HEK293 (cell line): ENCODE results near the gene STK35.

ENCODE experiments used
- CTCF ChIA-PET: fragments of 350-600 bp; formaldehyde crosslinking; extraction: SDS; loops from one replicate; lab custom pipeline; 2021; ENCODE audit warnings: antibody characterized with exemption; lab: Yijun Ruan, JAX
- POLR2A ChIA-PET: fragments of 300-600 bp; formaldehyde crosslinking; extraction: SDS; loops from one replicate; lab custom pipeline; 2020; ENCODE audit warnings: antibody characterized with exemption, inconsistent platforms; lab: Yijun Ruan, JAX
- H3K27ac ChIP-seq: fragments of 200-500 bp; sonication (Bioruptor generic); 2 replicates; pipeline ENCODE4 v1.5.1; 2014; ENCODE audit warnings: low read depth, low read length, control low read depth, inconsistent platforms; ENCODE audit errors: extremely low read depth
- H3K36me3 ChIP-seq, 2 experiments: fragments of 200-500 bp in 1 of 2; sonication (Bioruptor generic) in 1 of 2; 1 replicate in 1 of 2; 2 replicates in 1 of 2; pipeline ENCODE4 v1.5.1; 2014 to 2017; ENCODE audit warnings: inconsistent platforms in 2 of 2, low read length in 2 of 2; ENCODE audit not compliant: control insufficient read depth in 2 of 2, insufficient read depth in 1 of 2
- H3K4me1 ChIP-seq: fragments of 200-500 bp; sonication (Bioruptor generic); 2 replicates; pipeline ENCODE4 v1.5.1; 2014; ENCODE audit warnings: mild to moderate bottlenecking, low read length, inconsistent platforms; ENCODE audit not compliant: control insufficient read depth, insufficient read depth
- H3K4me3 ChIP-seq: 2 replicates; pipeline ENCODE4 v1.5.1; 2011; ENCODE audit warnings: low read depth, mild to moderate bottlenecking, control low read depth, low read length, moderate library complexity
- H3K9me3 ChIP-seq: fragments of 200-500 bp; sonication (Bioruptor generic); 2 replicates; pipeline ENCODE4 v1.5.1; 2014; ENCODE audit warnings: low read depth, low read length, inconsistent platforms; ENCODE audit not compliant: control insufficient read depth, insufficient read depth
- GLIS2 ChIP-seq: fragments of 450-650 bp; formaldehyde crosslinking; IDR thresholded peaks from 2 replicates; pipeline ENCODE4 v1.5.1; 2016; ENCODE audit warnings: missing biosample characterization, missing genetic modification characterization
- RBAK ChIP-seq: fragments of 450-650 bp; formaldehyde crosslinking; IDR thresholded peaks from 2 replicates; pipeline ENCODE4 v1.5.1; 2016; ENCODE audit warnings: missing biosample characterization, missing genetic modification characterization
- SP3 ChIP-seq: fragments of 450-650 bp; formaldehyde crosslinking; IDR thresholded peaks from 2 replicates; pipeline ENCODE4 v1.5.1; 2016; ENCODE audit warnings: missing biosample characterization, missing genetic modification characterization
- ZFP69B ChIP-seq: fragments of 450-650 bp; formaldehyde crosslinking; IDR thresholded peaks from 2 replicates; pipeline ENCODE4 v1.5.1; 2016; ENCODE audit warnings: missing biosample characterization, missing genetic modification characterization
- ZIC2 ChIP-seq: fragments of 450-650 bp; formaldehyde crosslinking; IDR thresholded peaks from 2 replicates; pipeline ENCODE4 v1.5.1; 2016; ENCODE audit warnings: missing biosample characterization, missing genetic modification characterization
- ZNF155 ChIP-seq: fragments of 450-650 bp; formaldehyde crosslinking; IDR thresholded peaks from 2 replicates; pipeline ENCODE4 v1.5.1; 2016; ENCODE audit warnings: missing biosample characterization, missing genetic modification characterization
- ZNF169 ChIP-seq: fragments of 450-650 bp; formaldehyde crosslinking; IDR thresholded peaks from 2 replicates; pipeline ENCODE4 v1.5.1; 2016; ENCODE audit warnings: missing biosample characterization, missing genetic modification characterization
- ZNF239 ChIP-seq: fragments of 450-650 bp; formaldehyde crosslinking; IDR thresholded peaks from 2 replicates; pipeline ENCODE4 v1.5.1; 2016; ENCODE audit warnings: missing biosample characterization, missing genetic modification characterization
- ZNF292 ChIP-seq: fragments of 450-650 bp; formaldehyde crosslinking; IDR thresholded peaks from 2 replicates; pipeline ENCODE4 v1.5.1; 2016; ENCODE audit warnings: low read depth, missing biosample characterization, missing genetic modification characterization, borderline replicate concordance
- ZNF416 ChIP-seq: fragments of 450-650 bp; formaldehyde crosslinking; IDR thresholded peaks from 2 replicates; pipeline ENCODE4 v1.5.1; 2016; ENCODE audit warnings: missing biosample characterization, missing genetic modification characterization
- ZNF473 ChIP-seq: fragments of 450-650 bp; formaldehyde crosslinking; IDR thresholded peaks from 2 replicates; pipeline ENCODE4 v1.5.1; 2017; ENCODE audit warnings: missing biosample characterization, missing genetic modification characterization
- ZNF548 ChIP-seq: fragments of 450-650 bp; formaldehyde crosslinking; IDR thresholded peaks from 2 replicates; pipeline ENCODE4 v1.5.1; 2016; ENCODE audit warnings: missing biosample characterization, missing genetic modification characterization
- ZNF555 ChIP-seq: fragments of 450-650 bp; formaldehyde crosslinking; conservative IDR thresholded peaks from 2 replicates; pipeline ENCODE4 v1.5.1; 2017; ENCODE audit warnings: missing biosample characterization, mild to moderate bottlenecking, missing genetic modification characterization, inconsistent platforms
- ZNF561 ChIP-seq: fragments of 450-650 bp; IDR thresholded peaks from 2 replicates; pipeline ENCODE4 v1.5.1; 2018; ENCODE audit warnings: missing biosample characterization, missing genetic modification characterization, borderline replicate concordance
- ZNF571 ChIP-seq: fragments of 450-650 bp; formaldehyde crosslinking; IDR thresholded peaks from 2 replicates; pipeline ENCODE4 v1.5.0; 2017; ENCODE audit warnings: missing biosample characterization, missing genetic modification characterization
- ZNF629 ChIP-seq: fragments of 450-650 bp; formaldehyde crosslinking; IDR thresholded peaks from 2 replicates; pipeline ENCODE4 v1.5.1; 2017; ENCODE audit warnings: missing biosample characterization, missing genetic modification characterization
- ZNF654 ChIP-seq: fragments of 450-650 bp; formaldehyde crosslinking; IDR thresholded peaks from 2 replicates; pipeline ENCODE4 v1.5.1; 2016; ENCODE audit warnings: low read depth, missing biosample characterization, missing genetic modification characterization
- ZNF658 ChIP-seq: fragments of 450-650 bp; formaldehyde crosslinking; IDR thresholded peaks from 2 replicates; pipeline ENCODE4; 2016; ENCODE audit warnings: missing biosample characterization, missing genetic modification characterization
- ZNF670 ChIP-seq: fragments of 450-650 bp; formaldehyde crosslinking; IDR thresholded peaks from 2 replicates; pipeline ENCODE4 v1.5.1; 2016; ENCODE audit warnings: missing biosample characterization, missing genetic modification characterization, low read depth
- ZNF776 ChIP-seq: fragments of 450-650 bp; formaldehyde crosslinking; IDR thresholded peaks from 2 replicates; pipeline ENCODE4 v1.5.0; 2017; ENCODE audit warnings: missing biosample characterization, missing genetic modification characterization, borderline replicate concordance
- ZNF830 ChIP-seq: fragments of 450-650 bp; IDR thresholded peaks from 2 replicates; pipeline ENCODE4 v1.5.0; 2018; ENCODE audit warnings: missing biosample characterization, missing genetic modification characterization, low read depth, mild to moderate bottlenecking, moderate library complexity
- ZNF843 ChIP-seq: fragments of 450-650 bp; formaldehyde crosslinking; IDR thresholded peaks from 2 replicates; pipeline ENCODE4 v1.5.1; 2016; ENCODE audit warnings: missing biosample characterization, missing genetic modification characterization
- TF ChIP-seq, protein P1 (sequence below): fragments of 450-650 bp; formaldehyde crosslinking; conservative IDR thresholded peaks from 2 replicates; pipeline ENCODE4 v1.5.1; 2016; ENCODE audit warnings: low read depth, missing biosample characterization, missing genetic modification characterization
- TF ChIP-seq, protein P2 (sequence below): fragments of 450-650 bp; formaldehyde crosslinking; IDR thresholded peaks from 2 replicates; pipeline ENCODE4 v1.5.1; 2016; ENCODE audit warnings: missing biosample characterization, missing genetic modification characterization
- TF ChIP-seq, protein P3 (sequence below): fragments of 450-650 bp; formaldehyde crosslinking; IDR thresholded peaks from 2 replicates; pipeline ENCODE4 v1.5.1; 2017; ENCODE audit warnings: missing biosample characterization, mild to moderate bottlenecking, missing genetic modification characterization, moderate library complexity

Gene STK35

DNA sequence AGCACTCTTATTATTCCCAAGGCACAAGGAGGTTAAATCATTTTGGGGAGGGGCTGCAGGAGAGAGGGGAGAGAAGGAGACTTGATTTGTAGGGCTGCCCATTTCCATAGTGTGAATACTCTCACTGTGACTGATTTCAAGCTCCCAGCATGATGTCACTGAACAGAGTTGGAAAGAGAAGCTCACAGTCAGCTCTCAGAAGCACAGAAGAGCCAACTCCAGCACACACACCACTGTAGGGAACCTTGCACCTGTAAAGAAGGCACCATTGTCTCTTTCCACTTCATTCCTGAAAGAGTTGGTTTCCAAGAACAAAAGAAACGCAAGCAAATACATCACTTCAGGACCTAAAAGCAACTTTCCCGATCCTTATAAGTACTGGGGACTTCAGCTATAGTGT, 12.7 kb upstream of the STK35 start:
- H3K4me1 ChIP-seq = no peaks in the 10 kb centered on the region
- ChIA-PET POLR2A (interaction anchor here (1.3 kb wide), 1 partner anchor 13 kb away, joined by 4 read pairs; no protein-coding TSS in a partner anchor), CTCF (interaction anchor here (1.4 kb wide), 2 partner anchors 82 to 84 kb away, joined by 4 to 6 read pairs; no protein-coding TSS in a partner anchor)
- no peaks in the 10 kb centered on the region for H3K36me3 ChIP-seq
- H3K4me3 ChIP-seq = no peak overlapping the region
- TF ChIP-seq ZIC2 (tag by site-specific recombination) (0 out of 2 replicates have a peak, but pooled peaks have one; percentile 9), ZNF239 (no peak), ZNF776 (tag by site-specific recombination) (no peak), ZNF155 (no peak), ZNF830 (no peak), SP3 (tag by site-specific recombination) (no peak)
- TF ChIP-seq, protein P1, sequence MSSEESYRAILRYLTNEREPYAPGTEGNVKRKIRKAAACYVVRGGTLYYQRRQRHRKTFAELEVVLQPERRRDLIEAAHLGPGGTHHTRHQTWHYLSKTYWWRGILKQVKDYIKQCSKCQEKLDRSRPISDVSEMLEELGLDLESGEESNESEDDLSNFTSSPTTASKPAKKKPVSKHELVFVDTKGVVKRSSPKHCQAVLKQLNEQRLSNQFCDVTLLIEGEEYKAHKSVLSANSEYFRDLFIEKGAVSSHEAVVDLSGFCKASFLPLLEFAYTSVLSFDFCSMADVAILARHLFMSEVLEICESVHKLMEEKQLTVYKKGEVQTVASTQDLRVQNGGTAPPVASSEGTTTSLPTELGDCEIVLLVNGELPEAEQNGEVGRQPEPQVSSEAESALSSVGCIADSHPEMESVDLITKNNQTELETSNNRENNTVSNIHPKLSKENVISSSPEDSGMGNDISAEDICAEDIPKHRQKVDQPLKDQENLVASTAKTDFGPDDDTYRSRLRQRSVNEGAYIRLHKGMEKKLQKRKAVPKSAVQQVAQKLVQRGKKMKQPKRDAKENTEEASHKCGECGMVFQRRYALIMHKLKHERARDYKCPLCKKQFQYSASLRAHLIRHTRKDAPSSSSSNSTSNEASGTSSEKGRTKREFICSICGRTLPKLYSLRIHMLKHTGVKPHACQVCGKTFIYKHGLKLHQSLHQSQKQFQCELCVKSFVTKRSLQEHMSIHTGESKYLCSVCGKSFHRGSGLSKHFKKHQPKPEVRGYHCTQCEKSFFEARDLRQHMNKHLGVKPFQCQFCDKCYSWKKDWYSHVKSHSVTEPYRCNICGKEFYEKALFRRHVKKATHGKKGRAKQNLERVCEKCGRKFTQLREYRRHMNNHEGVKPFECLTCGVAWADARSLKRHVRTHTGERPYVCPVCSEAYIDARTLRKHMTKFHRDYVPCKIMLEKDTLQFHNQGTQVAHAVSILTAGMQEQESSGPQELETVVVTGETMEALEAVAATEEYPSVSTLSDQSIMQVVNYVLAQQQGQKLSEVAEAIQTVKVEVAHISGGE = no peak
- H3K9me3 ChIP-seq = no peaks in the 10 kb centered on the region
- no peak overlapping the region for H3K27ac ChIP-seq

DNA sequence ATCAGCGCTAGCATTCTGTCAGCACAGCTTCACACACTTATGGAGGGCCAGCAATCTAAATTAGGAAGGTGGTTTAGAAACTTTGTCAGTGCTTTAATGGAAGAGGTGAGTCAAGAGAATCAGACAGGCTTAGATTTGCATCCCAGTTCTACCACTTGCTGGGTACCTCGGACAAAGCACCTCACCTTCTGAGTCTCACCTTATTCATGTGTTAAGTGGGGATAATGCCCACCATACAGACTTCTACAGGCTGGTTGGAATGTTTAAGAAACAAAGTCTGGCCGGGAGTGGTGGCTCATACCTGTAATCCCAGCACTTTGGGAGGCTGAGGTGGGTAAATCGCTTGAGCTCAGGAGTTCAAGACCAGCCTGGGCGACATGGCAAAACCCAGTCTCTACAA, 12.2 kb upstream of the STK35 start:
- no peak overlapping the region for H3K4me3 ChIP-seq
- CTCF ChIA-PET = interaction anchor here (0.6 to 1.4 kb wide), 4 partner anchors 21 to 586 kb away, joined by 4 to 6 read pairs (median 4); no protein-coding TSS in a partner anchor

DNA sequence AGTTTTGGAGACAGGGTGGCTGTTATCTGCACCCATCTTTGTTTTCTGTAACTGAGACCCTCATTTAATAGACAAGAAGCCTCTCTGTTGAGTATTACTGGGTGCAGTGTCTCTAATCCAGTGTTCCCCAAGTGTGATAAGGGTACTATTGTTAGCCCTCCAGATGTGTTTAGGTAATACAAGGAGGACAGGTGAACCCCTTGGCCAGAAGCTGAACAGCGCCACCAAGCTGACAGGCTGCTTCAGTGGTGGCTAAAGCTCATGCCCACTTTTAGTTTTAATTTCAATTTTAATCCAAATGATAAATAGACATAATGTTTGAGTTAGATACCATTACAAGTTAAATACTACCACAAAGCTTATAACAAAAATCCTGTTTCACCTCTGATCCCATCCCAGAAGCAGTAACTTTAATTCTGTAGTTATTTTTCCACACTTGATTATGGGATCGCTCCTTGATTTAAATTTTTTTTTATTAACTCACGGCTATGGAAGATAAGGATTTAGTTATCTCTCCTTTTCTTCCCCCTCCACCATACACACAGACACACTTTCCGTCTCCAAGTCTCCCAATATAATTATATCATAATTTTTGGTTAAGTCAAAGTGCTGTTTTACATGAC, 8.4 kb upstream of the STK35 start:
- no peak overlapping the region for H3K27ac ChIP-seq
- CTCF ChIA-PET = interaction anchor here (0.6 to 6.5 kb wide), 35 partner anchors 8 to 453 kb away, joined by 3 to 51 read pairs (median 4); no protein-coding TSS in a partner anchor
- H3K4me3 ChIP-seq = no peak overlapping the region
- H3K36me3 ChIP-seq = no peaks in the 10 kb centered on the region
- no peaks in the 10 kb centered on the region for H3K4me1 ChIP-seq
- POLR2A ChIA-PET = interaction anchor here (2.8 kb wide), 1 partner anchor 9 kb away, joined by 15 read pairs; the partner anchor contains the start of gene STK35
- TF ChIP-seq ZNF654 (tag by site-specific recombination) (peak; percentile 60), GLIS2 (no peak)
- TF ChIP-seq, protein P2, sequence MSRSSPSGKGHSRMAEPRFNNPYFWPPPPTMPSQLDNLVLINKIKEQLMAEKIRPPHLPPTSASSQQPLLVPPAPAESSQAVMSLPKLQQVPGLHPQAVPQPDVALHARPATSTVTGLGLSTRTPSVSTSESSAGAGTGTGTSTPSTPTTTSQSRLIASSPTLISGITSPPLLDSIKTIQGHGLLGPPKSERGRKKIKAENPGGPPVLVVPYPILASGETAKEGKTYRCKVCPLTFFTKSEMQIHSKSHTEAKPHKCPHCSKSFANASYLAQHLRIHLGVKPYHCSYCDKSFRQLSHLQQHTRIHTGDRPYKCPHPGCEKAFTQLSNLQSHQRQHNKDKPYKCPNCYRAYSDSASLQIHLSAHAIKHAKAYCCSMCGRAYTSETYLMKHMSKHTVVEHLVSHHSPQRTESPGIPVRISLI (tag by site-specific recombination) = no peak
- no peaks in the 10 kb centered on the region for H3K9me3 ChIP-seq

More for the DNA sequence above, 12.2 kb upstream of the STK35 start:
- no peak overlapping the region for H3K27ac ChIP-seq
- no peaks in the 10 kb centered on the region for H3K36me3 ChIP-seq
- no peak for TF ChIP-seq ZNF416 (tag by site-specific recombination)
- no peak for TF ChIP-seq ZNF473 (tag by site-specific recombination)
- TF ChIP-seq ZNF555 (tag by site-specific recombination) = no peak
- TF ChIP-seq ZNF670 (tag by site-specific recombination) = no peak
- TF ChIP-seq ZNF292 (tag by site-specific recombination) = no peak
- TF ChIP-seq ZNF561 = no peak
- no peak for TF ChIP-seq ZNF169 (tag by site-specific recombination)
- no peak for TF ChIP-seq ZNF658 (tag by site-specific recombination)
- no peak for TF ChIP-seq ZNF548 (tag by site-specific recombination)
- no peak for TF ChIP-seq ZFP69B (tag by site-specific recombination)
- no peak for TF ChIP-seq ZNF629
- TF ChIP-seq ZNF843 (tag by site-specific recombination) = no peak
- no peak for TF ChIP-seq ZNF571 (tag by site-specific recombination)
- TF ChIP-seq, protein P3, sequence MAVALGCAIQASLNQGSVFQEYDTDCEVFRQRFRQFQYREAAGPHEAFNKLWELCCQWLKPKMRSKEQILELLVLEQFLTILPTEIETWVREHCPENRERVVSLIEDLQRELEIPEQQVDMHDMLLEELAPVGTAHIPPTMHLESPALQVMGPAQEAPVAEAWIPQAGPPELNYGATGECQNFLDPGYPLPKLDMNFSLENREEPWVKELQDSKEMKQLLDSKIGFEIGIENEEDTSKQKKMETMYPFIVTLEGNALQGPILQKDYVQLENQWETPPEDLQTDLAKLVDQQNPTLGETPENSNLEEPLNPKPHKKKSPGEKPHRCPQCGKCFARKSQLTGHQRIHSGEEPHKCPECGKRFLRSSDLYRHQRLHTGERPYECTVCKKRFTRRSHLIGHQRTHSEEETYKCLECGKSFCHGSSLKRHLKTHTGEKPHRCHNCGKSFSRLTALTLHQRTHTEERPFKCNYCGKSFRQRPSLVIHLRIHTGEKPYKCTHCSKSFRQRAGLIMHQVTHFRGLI (tag by site-specific recombination) = no peak
- no peak for TF ChIP-seq RBAK (tag by site-specific recombination)
- H3K4me1 ChIP-seq = no peaks in the 10 kb centered on the region
- POLR2A ChIA-PET = interaction anchor here (1.3 kb wide), 1 partner anchor 13 kb away, joined by 4 read pairs; no protein-coding TSS in a partner anchor
- H3K9me3 ChIP-seq = no peaks in the 10 kb centered on the region
